Measurements from ENCODE around the gene FNTB. TPM values are rescaled to one million over a fixed set of nuclear protein-coding genes. Genes with fewer than 3 reads are reported as not detected.
"Not testable (repeated sequence)": the region's sequence is repeated elsewhere in the genome, so short reads cannot be mapped to it uniquely, and the experiment has no call there.

Gene FNTB
- total RNA-seq, 1 donor from 2014 or later = 13.9 TPM

DNA sequence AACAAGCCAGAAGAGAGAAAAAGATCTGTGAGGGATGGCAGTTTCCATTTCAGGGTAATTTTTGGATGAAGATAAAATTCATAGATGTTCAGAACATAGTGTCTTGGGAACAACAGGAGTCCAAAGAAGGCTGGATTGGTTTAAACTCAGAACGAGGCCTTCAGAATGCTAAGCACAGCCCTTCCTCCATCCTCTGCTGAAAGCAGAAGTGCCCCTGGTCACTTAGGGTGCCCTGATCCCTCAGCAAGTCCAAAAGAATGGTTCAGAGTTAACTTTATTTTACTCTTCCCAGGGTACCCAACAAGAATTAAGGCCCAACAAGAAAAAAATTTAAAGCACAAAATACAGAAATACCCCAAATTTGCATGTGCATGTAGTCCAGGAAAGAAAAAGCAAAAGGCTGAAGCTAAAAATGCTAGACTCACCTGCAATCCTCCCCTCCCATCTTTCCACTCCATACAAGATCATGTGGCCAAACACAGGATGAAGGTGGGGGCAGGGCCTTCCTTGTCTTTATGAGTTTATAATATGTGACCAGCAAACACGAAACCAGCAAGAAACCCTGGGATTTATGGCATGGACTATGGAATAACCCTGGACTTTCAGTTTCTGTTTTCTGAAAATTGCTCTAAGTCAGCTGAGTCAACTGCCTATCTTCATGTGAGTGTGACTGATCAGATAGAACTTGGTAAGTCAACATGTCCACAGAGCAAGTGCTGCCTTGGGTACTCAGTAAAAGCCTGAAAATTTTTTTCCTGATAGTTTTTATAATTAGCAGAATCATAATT is 94.5 kb downstream of the FNTB start:
- no peak for DNase-seq (ENCODE audit: low read depth)

DNA sequence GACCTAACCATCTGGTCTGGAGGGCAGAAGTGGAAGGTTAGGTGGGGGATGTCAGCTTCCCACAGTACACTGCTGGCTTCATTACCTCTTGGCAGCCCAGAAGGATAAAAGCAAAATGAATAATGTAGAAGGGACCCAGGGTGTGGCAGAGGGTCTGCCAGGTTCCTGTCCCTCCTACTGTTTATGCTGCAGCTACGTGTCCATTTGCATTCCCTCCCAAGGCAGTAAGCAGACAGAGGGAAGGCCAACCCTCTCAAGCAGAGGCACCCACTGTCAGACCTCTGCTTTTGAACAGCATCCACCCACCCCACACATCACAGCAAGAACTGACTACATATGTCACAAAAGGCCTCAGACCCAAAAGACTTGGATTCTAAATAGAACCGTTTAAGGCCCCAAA is 96.2 kb downstream of the FNTB start:
- DNase-seq (ENCODE audit: low read depth) = no peak

DNA sequence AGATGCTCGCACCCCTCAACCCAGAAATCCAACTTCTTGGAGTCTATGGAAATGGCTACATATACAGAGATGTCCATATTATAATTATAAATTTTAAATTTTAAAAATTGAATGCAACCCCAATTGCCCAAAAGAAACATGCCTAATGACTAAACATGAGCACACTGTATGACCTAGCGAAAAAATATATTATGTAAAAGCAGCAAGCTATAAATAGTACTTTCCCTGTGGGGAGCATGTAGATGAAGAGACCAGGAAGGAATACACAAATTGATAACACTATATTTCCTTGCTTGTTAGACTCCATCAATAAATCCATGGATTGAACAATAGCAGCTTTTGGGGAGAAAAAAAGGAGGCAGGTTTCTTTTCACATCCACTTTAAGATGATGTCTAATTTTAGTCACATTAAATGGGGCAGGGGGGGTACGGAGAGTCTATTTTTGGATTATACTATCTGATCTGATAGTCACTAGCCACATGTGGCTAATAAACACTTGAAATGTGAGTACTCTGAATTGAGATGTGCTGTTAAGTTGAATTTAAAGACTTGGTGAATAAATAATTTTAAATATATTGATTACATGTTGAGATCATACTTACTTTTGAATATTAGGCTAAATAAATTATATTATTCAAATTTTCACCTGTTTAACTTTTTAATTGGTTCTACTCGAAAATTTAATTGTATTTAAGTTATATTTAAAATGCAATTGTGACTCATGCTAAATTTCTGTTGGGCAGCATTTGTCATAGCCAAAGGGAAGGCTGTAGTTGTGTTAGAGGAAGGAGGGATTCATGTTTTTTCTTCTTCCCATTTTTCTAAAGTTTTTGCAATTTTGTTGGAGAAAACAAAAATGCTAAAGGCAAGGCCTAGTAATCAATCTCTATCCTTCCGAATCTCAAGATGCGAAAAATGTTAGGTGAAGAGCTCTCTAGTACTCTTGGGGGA is 98.1 kb downstream of the FNTB start:
- no peak for DNase-seq (ENCODE audit: low read depth)

DNA sequence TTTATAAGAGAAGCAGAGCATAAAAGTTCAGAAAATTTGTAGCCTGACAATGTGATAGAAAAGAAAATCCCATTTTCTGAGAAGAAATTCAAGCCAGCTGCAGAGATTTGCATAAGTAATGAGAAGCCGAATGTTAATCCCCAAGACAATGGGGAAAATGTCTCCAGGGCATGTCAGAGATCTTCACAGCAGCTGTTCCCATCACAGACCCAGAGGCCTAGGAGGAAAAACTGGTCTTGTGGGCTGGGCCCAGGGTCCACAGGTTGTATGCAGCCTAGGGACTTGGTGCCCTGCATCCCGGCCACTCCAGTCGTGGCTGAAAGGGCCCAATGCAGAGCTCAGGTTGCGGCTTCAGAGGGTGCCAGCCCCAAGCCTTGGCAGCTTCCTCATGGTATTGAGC is 100.0 kb downstream of the FNTB start:
- not testable (repeated sequence) for DNase-seq (ENCODE audit: low read depth)

DNA sequence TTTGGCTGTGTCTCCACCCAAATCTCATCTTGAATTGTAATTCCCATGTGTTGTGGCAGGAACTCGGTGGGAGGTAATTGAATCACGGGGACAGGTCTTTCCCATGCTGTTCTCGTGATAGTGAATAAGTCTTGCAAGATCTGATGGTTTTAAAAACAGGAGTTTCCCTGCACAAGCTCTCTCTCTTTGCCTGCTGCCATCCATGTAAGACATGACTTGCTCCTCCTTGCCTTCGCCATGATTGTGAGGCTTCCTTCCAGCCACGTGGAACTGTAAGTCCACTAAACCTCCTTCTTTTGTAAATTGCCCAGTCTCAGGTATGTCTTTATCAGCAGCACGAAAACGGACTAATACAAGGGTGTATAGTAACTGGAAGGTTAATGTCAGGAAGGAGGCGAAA is 101.1 kb downstream of the FNTB start:
- DNase-seq (ENCODE audit: low read depth) = not testable (repeated sequence)

GRCh38 chr14:65092349-65092748 is 105.7 kb downstream of the FNTB start:
- no peak for DNase-seq (ENCODE audit: low read depth)

GRCh38 chr14:65095633-65096205 is 109.0 kb downstream of the FNTB start:
- peak; percentile 68 for DNase-seq (ENCODE audit: low read depth)

DNA sequence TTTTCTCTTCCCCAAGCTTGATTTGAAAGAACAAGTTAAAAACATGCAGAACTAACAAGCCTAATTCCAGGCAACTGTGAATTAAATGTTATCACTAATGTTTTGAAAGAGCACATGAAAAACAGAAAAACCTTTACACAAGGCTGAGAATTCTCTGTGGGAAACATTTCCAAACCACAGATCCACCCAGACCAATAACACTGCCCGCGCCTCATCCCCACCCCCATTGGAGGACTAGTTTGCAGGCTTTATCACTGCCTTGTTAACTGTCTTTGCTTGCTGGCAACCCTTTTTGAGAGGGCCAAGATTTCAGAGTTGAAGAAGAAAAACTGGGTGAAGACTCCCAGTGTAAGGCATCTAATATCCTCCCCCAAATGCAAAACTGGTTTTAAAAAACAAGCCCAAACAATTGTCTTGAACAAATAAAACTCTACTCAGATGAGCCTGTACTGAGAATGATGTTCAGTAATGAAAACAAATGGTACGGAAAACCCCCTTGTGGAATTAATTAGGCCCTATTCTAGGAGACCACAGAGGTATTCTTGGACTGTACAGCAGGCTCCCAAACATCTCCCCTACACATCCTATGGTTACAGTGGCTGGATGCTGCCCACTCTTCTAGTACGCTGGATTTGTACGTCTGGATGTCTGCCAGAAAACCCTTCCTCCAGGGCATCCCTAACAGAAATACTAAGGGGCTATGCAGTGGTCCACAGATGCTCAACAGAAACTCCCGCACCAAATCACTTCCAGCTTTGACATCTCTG is 109.8 kb downstream of the FNTB start:
- DNase-seq (ENCODE audit: low read depth) = peak; percentile 22

GRCh38 chr14:65098586-65098985 is 111.9 kb downstream of the FNTB start:
- no peak for DNase-seq (ENCODE audit: low read depth)

- DNase-seq (ENCODE audit: low read depth) = no peak
Observed at GRCh38 chr14:65100922-65101541, 114.3 kb downstream of the FNTB start.

- DNase-seq (ENCODE audit: low read depth) = peak; percentile 8
Observed at GRCh38 chr14:65101631-65102440, 115.1 kb downstream of the FNTB start.

DNA sequence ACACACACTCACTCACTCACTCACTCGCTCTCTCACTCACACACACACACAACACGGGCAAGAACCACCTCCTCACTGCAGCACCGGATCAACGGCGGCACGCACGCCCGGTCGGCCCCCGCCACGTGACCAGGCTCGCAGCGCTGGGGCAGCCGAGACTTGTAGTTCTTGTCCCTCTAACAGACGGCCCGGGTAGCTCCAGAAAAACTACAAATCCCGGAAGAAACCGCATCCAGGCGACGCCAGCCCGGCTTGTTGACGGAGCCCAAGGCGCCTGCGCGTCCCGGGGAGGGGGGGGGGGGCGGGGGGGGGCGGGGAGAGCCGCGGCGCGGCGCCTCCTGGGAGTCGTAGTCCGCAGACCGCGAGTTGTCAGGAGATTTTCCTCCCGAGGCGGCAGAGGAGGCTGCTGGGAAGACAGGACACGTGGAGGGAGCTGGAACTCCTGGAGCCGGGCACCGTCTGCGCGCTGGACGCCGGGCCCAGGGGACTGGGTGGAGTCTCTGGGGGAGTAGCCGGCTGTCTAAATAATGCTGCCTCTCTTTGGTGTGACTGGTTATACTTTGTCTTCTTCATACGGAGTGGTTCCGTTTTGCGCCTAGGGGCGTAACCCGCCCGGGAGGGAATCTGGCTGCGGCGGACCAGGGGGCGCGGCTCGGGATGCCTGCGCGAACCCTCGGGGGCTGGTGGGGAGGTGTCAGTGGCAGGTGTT is 115.9 kb downstream of the FNTB start, which contains the start of gene MAX:
TSS of gene MAX (minus strand) at position 77 of the 709 bp plus-strand sequence. CDS start 178 bp downstream, outside the sequence.
- DNase-seq (ENCODE audit: low read depth) = peak; percentile 99

- DNase-seq (ENCODE audit: low read depth) = peak; percentile 36
Observed at GRCh38 chr14:65103150-65103760, 116.6 kb downstream of the FNTB start.

GRCh38 chr14:65104791-65105190 is 118.1 kb downstream of the FNTB start:
- DNase-seq (ENCODE audit: low read depth) = no peak

- no peak for DNase-seq (ENCODE audit: low read depth)
Observed at GRCh38 chr14:65106316-65106715, 119.6 kb downstream of the FNTB start.

- DNase-seq (ENCODE audit: low read depth) = no peak
Observed at GRCh38 chr14:65106736-65107135, 120.0 kb downstream of the FNTB start.

DNA sequence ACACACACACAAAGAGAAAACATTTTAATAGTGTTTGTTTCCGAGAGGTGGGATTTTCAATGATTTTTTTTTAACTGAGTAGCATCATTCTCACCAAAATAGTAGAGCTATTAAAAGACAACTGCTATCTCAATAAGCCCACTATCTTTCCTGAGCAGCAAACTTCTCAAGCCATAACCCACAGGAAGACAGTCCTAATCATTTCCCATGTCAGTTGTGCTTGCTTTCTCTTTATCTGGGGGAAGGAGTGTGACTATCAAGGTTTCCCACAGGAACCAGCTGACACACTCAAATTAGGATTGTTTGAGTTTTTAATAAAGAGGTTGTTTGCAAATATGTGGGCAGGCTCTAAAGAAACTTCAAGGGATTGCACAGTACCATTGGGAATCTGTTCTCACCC is 120.5 kb downstream of the FNTB start:
- DNase-seq (ENCODE audit: low read depth) = no peak

- no peak for DNase-seq (ENCODE audit: low read depth)
Observed at GRCh38 chr14:65109357-65109756, 122.7 kb downstream of the FNTB start.

Data from myocyte (in vitro differentiated cells).